HepG2 (cell line): Measurements from ENCODE around the gene IZUMO4. TPM values are rescaled to one million over a fixed set of nuclear protein-coding genes. Genes with fewer than 3 reads are reported as not detected.

Source experiments
- AKAP8 ChIP-seq: sonication (generic); formaldehyde crosslinking; IDR thresholded peaks from 2 replicates; pipeline ENCODE4 v1.5.1; 2020; ENCODE audit warnings: mild to moderate bottlenecking, missing genetic modification reagents
- CBX1 ChIP-seq: IDR thresholded peaks from one replicate; pipeline ENCODE4 v1.6.1; 2016; ENCODE audit warnings: antibody characterized with exemption, low read depth
- GATAD2A ChIP-seq: IDR thresholded peaks from 2 replicates; pipeline ENCODE4 v1.6.1; 2016
- GRHL1 ChIP-seq: sonication (generic); formaldehyde crosslinking; conservative IDR thresholded peaks from 2 replicates; pipeline ENCODE4 v1.8.0; 2022; ENCODE audit warnings: missing genetic modification reagents
- GZF1 ChIP-seq: sonication (generic); formaldehyde crosslinking; IDR thresholded peaks from 2 replicates; pipeline ENCODE4 v1.5.1; 2020; ENCODE audit warnings: mild to moderate bottlenecking, missing genetic modification reagents
- HNRNPL ChIP-seq: fragments of 200-400 bp; formaldehyde crosslinking; IDR thresholded peaks from 2 replicates; pipeline ENCODE4 v1.6.1; 2017; ENCODE audit warnings: mild to moderate bottlenecking, low read depth, low read length
- ISX ChIP-seq: sonication (generic); formaldehyde crosslinking; conservative IDR thresholded peaks from 2 replicates; pipeline ENCODE4 v1.5.0; 2020; ENCODE audit warnings: missing genetic modification reagents
- MAFK ChIP-seq, 2 experiments: IDR thresholded peaks in 1 of 2; conservative IDR thresholded peaks in 1 of 2; 2 replicates each; pipeline ENCODE4 v1.6.1; 2011; ENCODE audit warnings: improper control_type of control experiment in 2 of 2, low read length in 2 of 2
- MIER3 ChIP-seq: IDR thresholded peaks from 2 replicates; pipeline ENCODE4 v1.6.1; 2016; ENCODE audit warnings: missing compliant biosample characterization, borderline replicate concordance
- MXD3 ChIP-seq: IDR thresholded peaks from 2 replicates; pipeline ENCODE4 v1.6.1; 2016; ENCODE audit warnings: mild to moderate bottlenecking, missing biosample characterization, missing genetic modification reagents
- NCOA1 ChIP-seq: sonication (generic); formaldehyde crosslinking; IDR thresholded peaks from 2 replicates; pipeline ENCODE4 v1.9.0; 2021; ENCODE audit warnings: missing genetic modification reagents
- RFXANK ChIP-seq: IDR thresholded peaks from 2 replicates; pipeline ENCODE4 v1.6.1; 2016
- RFXAP ChIP-seq: sonication (generic); formaldehyde crosslinking; IDR thresholded peaks from 2 replicates; pipeline ENCODE4 v1.4.0; 2020; ENCODE audit warnings: missing genetic modification reagents, borderline replicate concordance
- SIX4 ChIP-seq: sonication (generic); formaldehyde crosslinking; IDR thresholded peaks from 2 replicates; pipeline ENCODE4 v1.4.0; 2020; ENCODE audit warnings: missing genetic modification reagents
- SMAD9 ChIP-seq: sonication (generic); formaldehyde crosslinking; IDR thresholded peaks from 2 replicates; pipeline ENCODE4 v1.5.1; 2020; ENCODE audit warnings: mild to moderate bottlenecking, missing genetic modification reagents
- SNAI1 ChIP-seq: sonication (generic); formaldehyde crosslinking; IDR thresholded peaks from 2 replicates; pipeline ENCODE4 v1.5.0; 2020; ENCODE audit warnings: mild to moderate bottlenecking, missing genetic modification reagents, borderline replicate concordance
- THAP9 ChIP-seq: sonication (generic); formaldehyde crosslinking; IDR thresholded peaks from 2 replicates; pipeline ENCODE4; 2020; ENCODE audit warnings: missing genetic modification reagents, mild to moderate bottlenecking, borderline replicate concordance
- TIGD3 ChIP-seq: sonication (generic); formaldehyde crosslinking; IDR thresholded peaks from 2 replicates; pipeline ENCODE4 v1.5.1; 2020; ENCODE audit warnings: mild to moderate bottlenecking, missing genetic modification reagents, borderline replicate concordance
- YEATS4 ChIP-seq: sonication (generic); formaldehyde crosslinking; IDR thresholded peaks from 2 replicates; pipeline ENCODE4 v1.4.0; 2020; ENCODE audit warnings: missing genetic modification reagents, borderline replicate concordance
- ZNF354B ChIP-seq: sonication (generic); formaldehyde crosslinking; IDR thresholded peaks from 2 replicates; pipeline ENCODE4 v1.8.0; 2022; ENCODE audit warnings: mild to moderate bottlenecking, missing genetic modification reagents
- ZNF382 ChIP-seq: sonication (generic); formaldehyde crosslinking; IDR thresholded peaks from 2 replicates; pipeline ENCODE4 v1.5.0; 2020; ENCODE audit warnings: missing genetic modification reagents, mild to moderate bottlenecking, borderline replicate concordance
- ZNF615 ChIP-seq: sonication (generic); formaldehyde crosslinking; IDR thresholded peaks from 2 replicates; pipeline ENCODE4 v1.5.0; 2020; ENCODE audit warnings: mild to moderate bottlenecking, missing genetic modification reagents, borderline replicate concordance
- ZNF7 ChIP-seq: IDR thresholded peaks from 2 replicates; pipeline ENCODE4 v1.6.1; 2016; ENCODE audit warnings: missing biosample characterization, missing genetic modification reagents
- ZNF720 ChIP-seq: sonication (generic); formaldehyde crosslinking; IDR thresholded peaks from 2 replicates; pipeline ENCODE4 v1.4.0; 2020; ENCODE audit warnings: missing genetic modification reagents
- polyA plus RNA-seq, 8 experiments: library from polyadenylated mRNA; depleted of rRNA in 3 of 8; stranded (reverse) in 7 of 8; unstranded in 1 of 8; fragments of >200 nt; fragmentation: Illumina TruSeq in 4 of 8; extraction: Trizol in 4 of 8; gene quantifications; 2 replicates each; pipeline versions ENCODE4 v1.2.1 to v1.2.3, GENCODE V29; 2011 to 2016; ENCODE audit warnings: low read depth in 4 of 8, missing spikeins in 1 of 8, mixed read lengths in 1 of 8; ENCODE audit not compliant: insufficient read depth in 1 of 8
- total RNA-seq, 5 experiments: library from RNA; depleted of rRNA; stranded (reverse); fragments of >200 nt; fragmentation: Illumina TruSeq; extraction: Trizol; gene quantifications; 2 replicates each; pipeline ENCODE4 v1.2.3, GENCODE V29; 2016; ENCODE audit warnings: low read depth in 1 of 5

The IZUMO4 gene
- total and polyA plus RNA-seq, 2 of the 13 experiments (the other 11 are each of a cell fraction or from before 2014, with no cell fraction given) = 0.77 to 3.9 TPM

GRCh38 chr19:2064788-2065524 lies 31.8 kb upstream of the IZUMO4 start (continued):
- TF ChIP-seq RFXANK (CRISPR knock-in tag) (no peak), NCOA1 (CRISPR knock-in tag) (no peak), GZF1 (CRISPR knock-in tag) (no peak), ZNF720 (CRISPR knock-in tag) (no peak), SMAD9 (CRISPR knock-in tag) (no peak), ISX (no peak), SNAI1 (CRISPR knock-in tag) (no peak), HNRNPL (peak; percentile 58; the same call in 1 of the 2 replicates), MXD3 (CRISPR knock-in tag) (no peak), ZNF354B (CRISPR knock-in tag) (no peak), MIER3 (CRISPR knock-in tag) (no peak), CBX1 (no peak), RFXAP (CRISPR knock-in tag) (no peak; the same call in 1 of the 2 replicates), ZNF382 (CRISPR knock-in tag) (no peak), ZNF7 (CRISPR knock-in tag) (no peak), MAFK (conservative IDR thresholded peaks at IDR 0.05 in 1 of 2, IDR thresholded peaks at IDR 0.05 in 1 of 2; ENCODE audit: low read length in 2 of 2) (no peak), AKAP8 (CRISPR knock-in tag) (no peak), ZNF615 (CRISPR knock-in tag) (no peak), TIGD3 (CRISPR knock-in tag) (no peak), GRHL1 (no peak), SIX4 (CRISPR knock-in tag) (no peak), YEATS4 (CRISPR knock-in tag) (0 out of 2 replicates have a peak, but pooled peaks have one; percentile 34), GATAD2A (peak; percentile 55), THAP9 (CRISPR knock-in tag) (no peak)
